NCI-H345 treated with DMSO at 0.1 percent for 48 hours (cell line): Measurements from ENCODE around the gene ZFP37.
"Not testable (repeated sequence)": the region's sequence is repeated elsewhere in the genome, so short reads cannot be mapped to it uniquely, and the experiment has no call there.

ENCODE experiments used
- DNase-seq: peaks from one replicate; lab custom pipeline; 2025; ENCODE audit not compliant: unreplicated experiment; lab: John Stamatoyannopoulos, UW

ZFP37 gene

DNA sequence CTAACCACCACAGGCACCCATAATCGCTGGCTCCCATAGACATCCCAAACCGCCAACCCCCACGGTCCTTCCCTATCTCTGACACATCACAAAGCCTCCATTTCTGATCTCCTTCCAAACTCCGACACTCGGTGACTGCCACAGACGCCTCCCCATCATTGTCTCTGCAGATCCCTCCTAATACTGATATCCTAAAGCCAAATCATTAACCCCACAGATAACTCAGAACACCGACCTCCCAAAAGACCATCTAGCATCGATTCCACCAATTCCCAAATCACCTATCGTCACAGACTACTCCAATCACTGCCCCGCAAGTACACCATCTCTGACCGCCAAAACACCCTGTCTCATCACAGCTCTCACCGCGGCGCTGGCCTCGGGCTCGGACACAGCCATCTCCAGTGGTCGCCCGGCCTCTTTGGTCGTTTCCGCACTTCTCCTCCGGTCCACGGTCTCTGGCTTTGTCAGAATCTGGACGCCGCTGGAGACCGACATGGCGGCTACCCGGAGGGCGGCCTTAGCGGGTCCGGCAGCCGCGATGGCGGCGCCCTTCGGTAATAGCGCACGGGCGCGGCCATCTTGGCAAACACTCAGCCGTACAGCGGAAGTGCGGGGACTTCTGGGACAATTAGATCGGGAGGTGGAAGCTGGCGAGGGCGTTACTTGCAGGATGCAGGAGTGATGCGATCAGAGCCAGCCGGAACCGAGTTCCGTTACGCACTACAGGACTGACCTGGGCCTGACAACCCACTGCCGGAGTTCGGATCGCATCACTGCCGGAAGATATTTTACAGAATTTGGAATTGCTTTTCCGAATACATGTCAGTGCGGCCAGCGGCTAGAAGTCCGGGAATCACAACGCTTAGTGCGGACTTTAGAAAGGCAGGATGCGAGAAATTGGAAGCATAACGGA, at the start of gene ZFP37:
ZFP37 (minus strand) TSS at position 534 of the 916 bp plus-strand sequence; CDS start at position 498, 36 bp downstream.
- DNase-seq: peak; percentile 91

- DNase-seq: not testable (repeated sequence)
These were observed 48.8 kb upstream of the ZFP37 start for GRCh38 chr9:113105345-113105744.

DNA sequence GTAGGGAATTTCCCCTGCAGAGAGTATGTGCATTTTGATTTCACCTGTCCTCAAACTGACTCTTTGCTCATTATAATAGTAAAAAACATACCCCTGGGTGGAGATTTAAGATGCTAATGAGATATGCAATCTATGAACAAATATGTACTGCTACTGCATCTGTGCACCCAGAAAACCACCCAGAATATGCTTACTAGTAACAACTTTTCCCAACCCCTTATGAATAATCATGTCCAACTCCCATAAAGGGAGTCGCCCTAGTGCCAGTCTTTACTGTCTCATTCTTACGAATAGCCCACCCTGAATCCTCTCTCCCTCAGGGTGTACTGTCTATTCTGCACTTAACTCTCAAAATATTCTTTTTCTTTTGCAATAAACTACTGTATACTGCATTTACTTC, 39.0 kb upstream of the ZFP37 start:
- no peak for DNase-seq

GRCh38 chr9:113089924-113090323, 33.4 kb upstream of the ZFP37 start:
- not testable (repeated sequence) for DNase-seq

- not testable (repeated sequence) for DNase-seq
These were observed 32.6 kb upstream of the ZFP37 start for GRCh38 chr9:113089143-113089505.

GRCh38 chr9:113088456-113089142, 32.1 kb upstream of the ZFP37 start:
- peak; percentile 6 for DNase-seq

DNA sequence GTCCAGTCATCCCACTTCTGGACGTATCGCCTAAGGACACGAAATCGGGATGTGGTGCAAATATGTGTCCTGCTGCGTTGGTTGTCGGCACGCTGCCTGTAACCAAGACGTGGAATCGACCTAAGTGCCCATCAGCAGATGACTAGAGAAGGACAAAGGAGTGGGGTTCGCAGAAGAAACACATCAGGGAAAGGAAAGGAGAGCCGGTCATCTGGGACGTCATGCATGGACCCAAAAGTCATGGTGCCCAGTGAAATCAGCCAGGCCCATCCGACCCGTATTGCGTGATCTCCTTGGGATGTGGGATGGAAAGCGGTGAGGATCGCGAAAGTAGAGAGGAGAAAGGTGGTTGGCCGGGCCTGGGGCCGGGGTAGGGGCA, 6.4 kb upstream of the ZFP37 start:
- DNase-seq: not testable (repeated sequence)

- DNase-seq: not testable (repeated sequence)
These were observed 5.9 kb upstream of the ZFP37 start for GRCh38 chr9:113062256-113062931.

DNA sequence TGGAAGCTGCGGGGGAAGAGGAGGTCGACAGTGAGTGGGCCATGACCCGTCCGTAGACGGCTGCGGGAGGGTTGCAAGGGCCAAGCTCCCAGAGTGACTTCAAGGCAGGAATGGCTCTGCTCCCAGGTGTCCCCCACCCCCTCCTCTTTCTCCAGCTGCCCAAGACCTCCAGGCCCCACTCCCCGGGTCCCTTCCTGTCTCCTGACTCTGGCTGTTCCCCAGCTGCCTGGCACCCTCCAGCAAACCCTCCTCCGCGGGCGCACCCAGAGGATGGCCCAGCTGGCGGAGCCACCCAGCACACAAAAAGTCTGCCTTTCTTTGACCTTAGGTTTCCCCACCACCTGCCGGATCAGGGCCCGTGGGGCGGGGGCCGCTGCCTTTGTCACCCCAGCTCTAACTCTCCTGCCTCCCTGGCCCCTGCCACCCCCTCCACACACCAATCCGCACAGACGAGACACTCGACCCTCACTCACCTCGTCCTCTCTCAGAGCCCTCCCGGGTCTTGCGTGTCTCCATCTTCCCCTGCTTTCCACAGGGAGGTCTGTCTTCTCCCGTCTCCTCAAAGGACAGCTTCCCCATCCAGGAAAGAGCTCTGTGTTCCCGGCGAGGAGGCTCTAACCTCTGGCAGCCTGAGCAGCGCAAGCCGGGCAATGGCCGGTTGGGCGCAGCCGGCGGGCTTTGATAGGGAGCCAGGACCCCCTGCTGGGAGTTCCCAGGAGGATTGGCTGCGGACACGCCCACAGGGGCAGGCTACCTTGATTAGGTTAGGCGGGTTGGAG, 4.7 kb upstream of the ZFP37 start:
- DNase-seq: not testable (repeated sequence)

GRCh38 chr9:113059581-113060284, 3.2 kb upstream of the ZFP37 start:
- DNase-seq: peak; percentile 3

- no peak for DNase-seq
These were observed 669 bp upstream of the ZFP37 start for GRCh38 chr9:113057193-113057592.

- DNase-seq: no peak
These were observed 13.5 kb downstream of the ZFP37 start for GRCh38 chr9:113042884-113043657.

DNA sequence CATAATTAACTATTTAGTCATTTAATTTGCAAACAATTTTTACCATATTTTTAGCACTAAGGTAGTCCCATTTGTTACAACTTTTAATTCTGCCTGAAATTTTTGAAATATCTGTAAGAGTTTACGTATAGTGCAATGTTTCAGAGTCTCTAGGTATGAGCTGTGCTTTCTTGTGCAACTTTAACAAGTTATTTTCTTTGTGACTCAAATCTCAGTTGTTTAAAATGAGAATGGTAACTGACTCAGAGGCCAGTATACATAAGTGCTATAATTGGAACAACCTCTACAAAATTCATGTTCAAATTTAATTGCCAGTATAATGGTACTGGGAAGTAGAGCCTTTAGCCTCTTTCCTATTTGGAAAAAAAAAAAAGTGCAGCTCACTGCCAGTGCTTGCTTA, 30.3 kb downstream of the ZFP37 start:
- DNase-seq: no peak

- no peak for DNase-seq
These were observed 38.3 kb downstream of the ZFP37 start for GRCh38 chr9:113018247-113018646.

DNA sequence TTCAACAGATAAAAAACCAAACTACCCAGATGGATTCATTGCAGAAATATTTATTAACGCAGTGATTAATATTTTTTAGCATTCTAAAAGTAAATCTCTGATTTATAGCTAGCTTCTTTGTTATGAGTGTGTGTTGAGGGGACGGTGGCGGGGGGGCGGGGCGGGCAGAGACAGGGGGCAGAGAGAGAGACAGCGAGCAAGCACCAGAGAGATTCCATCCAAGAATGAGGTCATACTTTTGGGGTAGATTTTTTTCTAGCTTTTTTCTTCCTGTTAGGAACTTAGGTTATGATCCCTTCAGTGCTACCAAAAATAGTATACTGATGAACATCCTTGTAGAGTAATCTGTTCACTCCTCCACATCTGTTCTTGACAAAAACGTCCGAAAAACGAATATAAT, 44.0 kb downstream of the ZFP37 start:
- no peak for DNase-seq

GRCh38 chr9:113011911-113012381, 44.6 kb downstream of the ZFP37 start, which contains the start of gene ZNF883:
Gene ZNF883 (minus strand): TSS chr9:113012192.
- peak; percentile 27 for DNase-seq

DNA sequence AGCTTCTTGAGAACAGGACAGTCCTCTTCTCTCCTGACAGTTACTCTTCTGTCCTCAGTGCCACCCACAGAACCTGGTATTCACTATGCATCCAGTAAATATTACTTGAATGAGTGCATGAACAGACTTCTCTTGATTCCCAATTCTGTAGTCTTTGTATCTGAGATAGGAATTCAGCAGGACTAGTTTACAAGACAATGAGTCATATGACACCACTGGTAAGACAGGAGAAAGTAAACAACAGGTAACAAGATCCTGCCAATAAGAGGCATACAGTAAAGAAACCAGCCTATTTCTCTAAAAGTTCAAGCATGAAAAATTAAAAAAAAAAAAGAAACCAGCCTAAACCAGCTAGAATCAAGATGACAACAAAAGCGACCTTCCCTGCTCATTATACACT, 50.7 kb downstream of the ZFP37 start:
- DNase-seq: no peak

DNA sequence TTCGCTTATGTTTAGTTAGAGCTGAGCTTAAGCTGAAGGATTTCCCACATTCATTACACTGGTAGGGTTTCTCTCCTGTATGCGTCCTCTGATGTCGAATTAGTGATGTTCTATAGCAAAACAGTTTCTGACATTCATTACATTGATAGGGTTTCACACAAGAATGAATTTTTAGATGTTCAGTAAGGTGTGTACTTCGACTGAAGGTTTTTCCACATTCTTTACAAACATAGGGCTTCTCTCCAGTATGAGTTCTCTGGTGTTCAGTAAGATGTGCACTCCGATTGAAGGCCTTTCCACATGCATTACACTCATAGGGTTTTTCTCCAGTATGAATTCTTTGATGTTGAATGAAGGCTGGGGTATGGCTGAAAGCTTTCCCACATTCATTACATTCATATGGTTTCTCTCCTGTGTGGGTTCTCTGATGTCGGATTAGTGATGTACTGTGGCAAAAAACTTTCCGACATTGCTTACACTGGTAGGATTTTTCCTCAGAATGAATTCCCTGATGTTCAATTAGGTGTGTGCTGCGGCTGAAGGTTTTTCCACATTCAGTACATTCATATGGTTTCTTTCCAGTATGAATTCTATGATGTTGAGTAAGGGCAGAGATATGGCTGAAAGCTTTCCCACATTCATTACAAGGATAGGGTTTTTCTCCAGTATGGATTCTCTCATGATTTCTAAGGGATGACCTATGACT, 59.1 kb downstream of the ZFP37 start:
- no peak for DNase-seq
